NCI-H1048 (cell line): ENCODE measurements around the gene EEIG2.

Experiments
- DNase-seq: peaks from one replicate; lab custom pipeline; 2025; lab: John Stamatoyannopoulos, UW

EEIG2 gene

DNA sequence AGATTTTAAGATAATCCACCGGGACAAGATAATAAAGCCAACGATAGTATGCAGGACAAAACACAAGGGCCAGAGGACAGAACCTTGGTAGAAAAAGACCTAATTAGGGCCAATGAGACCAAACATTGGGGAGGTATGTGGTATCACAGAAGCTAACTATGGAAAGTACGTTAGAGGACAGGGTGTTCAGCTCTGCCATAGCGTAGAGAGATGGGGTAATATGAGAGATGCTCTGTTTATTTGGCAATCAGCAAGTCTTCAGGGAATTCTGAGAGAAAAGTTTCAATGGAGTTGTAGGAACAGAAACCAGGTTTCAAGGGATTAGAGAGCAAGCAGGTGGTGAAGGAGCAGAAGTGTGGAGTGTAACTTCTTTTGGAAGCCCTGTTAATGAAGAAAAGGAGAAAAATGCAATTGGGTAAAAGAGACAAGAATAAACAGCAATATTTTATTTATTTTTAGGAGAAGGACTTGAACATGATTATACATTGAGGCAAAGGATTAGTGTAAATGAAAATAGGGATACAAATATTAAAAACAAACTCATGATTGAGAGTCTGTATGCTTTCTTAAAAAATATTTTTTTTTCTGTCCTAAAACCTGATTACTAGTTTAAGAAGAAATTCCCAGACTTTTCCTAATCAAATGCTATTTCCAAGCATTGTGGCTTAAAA lies 24.0 kb downstream of the EEIG2 start:
- DNase-seq: no peak

DNA sequence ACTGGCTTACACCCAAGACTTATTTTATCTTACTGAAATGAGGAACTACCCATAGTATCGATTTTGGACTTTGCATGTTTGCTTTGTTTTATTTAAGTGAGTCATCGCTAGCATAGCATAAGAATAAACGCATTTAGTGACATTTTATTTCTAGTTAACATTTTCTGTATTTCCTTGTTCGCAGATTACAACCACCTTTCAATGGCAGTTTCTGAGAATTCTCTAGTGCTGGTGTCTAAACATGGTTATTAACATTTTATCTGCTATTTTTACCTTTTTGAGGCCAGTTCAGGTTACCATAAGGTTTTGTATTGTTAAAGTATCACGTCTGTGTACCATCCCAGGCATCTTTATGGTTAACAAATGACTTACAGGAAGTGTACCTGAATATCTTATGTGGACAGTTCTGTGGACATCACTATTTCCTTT lies 24.5 kb downstream of the EEIG2 start:
- DNase-seq: no peak

DNA sequence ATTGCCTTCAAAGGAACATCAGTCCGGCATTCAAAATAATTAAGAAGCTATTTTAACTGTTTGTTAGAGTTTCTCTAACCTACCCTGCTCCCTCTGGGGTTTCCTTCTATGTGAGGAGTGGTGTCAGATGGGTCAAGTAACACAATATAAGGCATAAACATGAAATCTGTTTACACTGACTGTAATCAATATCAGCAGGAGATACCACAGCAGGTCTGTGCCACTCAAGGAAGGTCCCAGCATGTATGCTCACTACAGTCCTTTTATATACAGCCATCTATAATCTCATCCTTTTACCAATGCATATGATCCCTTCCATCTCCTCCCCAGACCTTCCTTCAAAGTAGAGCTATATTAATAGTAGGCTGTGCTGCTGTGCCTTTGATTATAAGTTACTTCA lies 25.4 kb downstream of the EEIG2 start:
- DNase-seq: no peak

DNA sequence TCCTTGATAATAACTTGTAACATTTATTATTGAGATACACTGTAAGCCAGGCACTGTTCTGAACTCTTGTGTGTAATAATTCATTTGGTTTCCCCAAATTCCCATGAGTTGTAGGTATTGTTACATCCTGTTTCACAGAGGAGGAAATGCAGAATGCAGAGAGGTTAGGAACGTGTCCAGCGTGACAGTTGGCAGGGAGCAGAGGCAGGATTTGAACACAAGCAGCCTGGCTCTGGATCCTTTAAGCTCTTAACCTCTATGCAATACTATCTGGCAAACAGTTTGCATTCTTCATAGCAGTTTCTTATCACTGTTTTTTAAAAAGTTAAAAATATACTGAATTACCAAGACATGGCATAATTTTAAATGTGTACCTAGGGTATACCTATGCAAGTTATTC lies 30.5 kb downstream of the EEIG2 start:
- no peak for DNase-seq

DNA sequence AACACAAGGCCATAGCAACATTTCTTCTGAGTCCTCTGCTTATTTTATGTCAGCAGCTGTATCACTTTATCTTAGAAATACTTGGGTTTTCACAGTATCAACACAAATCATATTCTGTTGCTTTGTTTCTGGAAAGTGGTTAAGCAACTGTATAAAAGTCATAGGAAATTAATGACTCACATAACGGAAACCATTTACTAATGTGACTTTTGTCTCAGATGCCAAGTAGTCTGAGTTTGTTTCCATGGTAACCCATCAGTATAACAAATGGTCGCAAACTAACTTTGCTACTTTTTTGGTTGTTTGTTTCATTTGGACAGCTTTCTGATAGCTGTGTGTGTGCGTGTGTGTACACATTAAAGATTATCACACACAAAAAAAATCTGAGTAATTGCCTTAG lies 31.1 kb downstream of the EEIG2 start:
- DNase-seq: no peak

DNA sequence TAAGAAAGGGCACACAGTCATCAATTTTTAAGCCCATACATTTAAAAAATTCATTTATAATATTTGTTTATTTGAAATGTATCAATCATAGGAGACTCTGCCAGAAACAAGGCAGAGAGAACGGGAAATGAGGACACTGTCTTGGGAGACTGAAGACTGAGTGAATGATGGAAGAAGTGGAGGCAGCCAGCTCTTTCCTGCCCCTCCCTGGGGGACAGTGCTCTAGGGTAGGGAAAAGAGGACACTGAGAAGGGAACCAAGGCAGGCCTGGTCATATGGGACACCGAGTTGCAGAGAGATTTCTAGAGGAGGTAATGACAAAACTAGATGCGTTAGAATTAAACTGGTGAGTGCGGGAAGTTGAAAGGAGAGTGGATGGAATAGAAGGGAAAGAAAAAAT lies 31.6 kb downstream of the EEIG2 start:
- no peak for DNase-seq

DNA sequence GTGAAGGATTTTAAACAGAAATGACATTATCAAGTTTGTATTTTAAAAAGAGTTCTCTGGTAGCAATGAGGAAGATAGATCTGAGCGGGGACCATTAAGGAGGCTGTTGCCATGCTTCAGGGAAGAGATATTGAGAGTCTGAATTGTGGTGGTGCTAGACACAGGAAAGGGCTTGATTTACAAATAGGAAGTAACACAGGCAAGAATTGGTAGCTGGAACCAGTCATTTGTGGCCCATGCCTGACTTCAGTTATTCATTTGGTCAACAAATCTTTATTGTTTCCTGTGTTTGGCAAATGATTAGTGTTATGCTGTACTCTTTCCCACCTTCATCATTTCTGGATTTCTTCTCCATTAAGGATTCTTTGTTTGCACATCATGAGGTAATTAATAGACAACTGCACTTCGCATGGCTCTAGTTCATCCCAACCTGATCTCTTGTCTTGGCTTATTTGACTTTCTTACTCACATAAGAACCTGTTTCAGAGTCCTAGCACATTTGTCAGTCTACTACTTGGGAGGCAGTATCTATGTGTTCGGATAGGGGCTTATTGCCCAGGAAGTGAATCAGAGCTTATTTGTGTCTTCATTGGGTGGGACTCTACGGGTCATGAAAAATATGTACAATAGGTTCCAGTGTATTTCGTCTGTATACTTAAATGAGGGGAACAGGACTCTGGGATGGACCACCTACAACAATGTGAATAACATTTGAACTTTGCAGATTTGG lies 32.3 kb downstream of the EEIG2 start:
- DNase-seq: no peak

DNA sequence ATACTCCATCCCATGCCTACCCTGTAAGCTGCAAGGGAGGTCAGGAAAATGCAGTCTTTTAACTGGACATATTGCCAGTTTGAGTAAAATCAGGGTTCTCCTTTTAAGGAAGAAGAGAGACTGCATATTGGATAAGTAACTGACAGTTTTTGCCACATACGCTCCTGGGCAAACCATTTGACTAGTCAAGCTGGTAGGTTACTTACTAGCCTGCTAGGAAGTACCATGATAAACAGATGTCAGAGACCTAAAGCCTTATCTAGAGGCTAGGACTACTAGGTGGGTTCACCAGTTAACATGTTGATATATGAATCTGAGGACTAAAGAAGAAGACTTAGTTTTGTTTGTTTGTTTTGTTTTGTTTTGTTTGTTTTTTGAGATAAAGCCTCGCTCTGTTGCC lies 33.5 kb downstream of the EEIG2 start:
- DNase-seq: no peak

DNA sequence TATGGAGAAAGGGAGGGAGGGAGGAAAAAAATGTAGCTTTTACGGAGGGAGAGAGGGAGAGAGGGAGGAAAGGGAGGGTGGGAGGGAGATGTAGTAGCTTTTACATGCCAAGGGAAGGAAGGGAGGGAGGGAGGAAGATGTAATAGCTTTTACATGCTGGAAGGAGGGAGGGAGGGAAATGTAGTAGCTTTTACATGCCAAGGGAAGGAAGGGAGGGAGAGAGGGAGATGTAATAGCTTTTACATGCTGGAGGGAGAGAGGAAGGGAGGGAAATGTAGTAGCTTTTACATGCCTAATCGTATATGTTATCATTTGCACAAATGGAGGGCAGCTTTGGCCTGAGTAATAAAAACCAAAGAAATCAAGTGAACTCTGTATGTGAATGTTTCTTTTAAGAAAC lies 35.6 kb downstream of the EEIG2 start:
- no peak for DNase-seq

DNA sequence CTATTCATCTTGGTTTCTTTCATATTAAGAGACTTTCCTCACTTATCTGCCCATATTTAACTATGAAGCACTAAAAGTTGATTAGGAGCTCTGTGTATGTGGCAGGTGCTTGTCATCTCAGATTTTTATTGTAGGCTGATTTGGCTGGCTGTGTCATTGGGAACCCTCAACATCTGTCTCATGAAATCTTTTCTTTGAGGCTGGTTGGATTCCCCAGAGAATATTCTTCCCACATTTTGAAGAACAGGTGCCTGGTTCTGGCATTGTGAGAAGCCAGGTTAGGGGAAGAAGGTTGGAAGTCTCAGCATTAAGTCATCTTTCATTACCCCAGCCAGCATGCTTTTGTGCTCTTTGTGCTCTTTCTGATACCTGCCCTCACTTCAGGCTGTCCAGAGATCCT lies 37.1 kb downstream of the EEIG2 start:
- no peak for DNase-seq

DNA sequence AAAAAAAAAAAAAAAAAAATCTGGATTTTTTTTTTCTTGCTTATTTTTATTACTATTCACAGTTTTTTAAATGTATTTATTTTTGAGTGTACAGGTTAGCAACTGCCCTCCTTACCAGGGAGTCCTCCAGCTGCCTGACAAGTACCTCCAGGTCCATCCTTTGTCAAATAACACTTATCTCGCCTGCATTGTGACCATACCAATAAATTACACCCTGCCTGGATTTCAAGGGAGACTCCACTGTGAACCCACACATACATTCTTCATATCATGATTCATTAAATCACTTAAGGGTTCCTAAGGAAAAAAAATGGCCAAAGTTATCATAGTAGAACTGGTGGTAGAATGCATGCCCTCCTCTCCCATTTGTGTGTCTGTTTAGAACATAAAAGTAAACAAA lies 38.4 kb downstream of the EEIG2 start:
- no peak for DNase-seq

DNA sequence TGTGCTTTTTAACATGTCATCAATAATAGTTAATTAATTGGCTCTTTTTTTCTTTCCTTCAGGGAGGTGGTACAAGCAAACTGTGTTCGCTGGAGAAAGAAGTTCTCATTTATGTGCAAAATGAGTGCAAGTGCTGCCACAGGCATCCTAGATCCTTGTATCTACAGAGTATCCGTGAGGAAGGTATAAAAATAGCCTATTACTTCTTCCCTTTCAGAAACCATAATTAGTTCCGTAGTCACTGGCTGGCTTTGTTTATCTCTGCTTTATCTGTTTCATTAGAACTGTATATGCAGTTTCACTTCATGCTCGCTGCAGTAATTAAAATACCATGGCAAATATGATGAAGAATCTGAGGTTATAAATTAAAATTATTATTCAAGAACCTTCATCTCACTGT lies 40.6 kb downstream of the EEIG2 start:
- no peak for DNase-seq

DNA sequence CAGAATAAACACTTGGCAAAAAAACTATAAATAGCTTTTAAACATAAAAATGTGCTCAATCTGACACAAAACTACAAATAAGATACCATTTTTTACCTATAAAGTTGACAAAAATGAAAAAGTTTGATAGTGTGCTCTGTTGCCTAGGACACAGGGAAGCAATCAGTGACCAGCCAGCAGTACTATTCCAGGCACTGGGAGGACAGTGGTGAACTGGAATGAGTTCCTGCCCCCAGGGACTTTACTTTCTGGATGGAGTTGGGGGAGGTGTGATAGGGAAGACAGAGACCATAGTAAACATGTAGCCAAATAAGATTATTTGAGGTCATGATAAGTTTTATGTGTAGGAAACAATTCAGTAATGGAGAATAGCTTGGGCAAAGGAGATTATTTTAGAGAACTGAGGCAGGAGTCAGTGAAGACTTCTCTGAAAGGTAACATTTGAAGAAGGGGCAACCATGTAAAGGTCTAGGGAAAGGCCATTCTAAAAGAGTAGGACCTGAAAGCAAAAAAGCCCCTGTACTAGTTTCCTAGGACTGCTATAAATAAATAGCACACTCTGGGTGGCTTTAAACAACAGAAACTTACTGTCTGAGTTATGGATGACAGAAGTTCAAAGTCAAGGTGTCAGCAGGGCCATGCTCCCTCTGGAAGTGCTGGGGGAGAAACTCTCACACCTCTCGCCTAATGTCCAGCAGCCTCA lies 42.0 kb downstream of the EEIG2 start:
- DNase-seq: no peak

DNA sequence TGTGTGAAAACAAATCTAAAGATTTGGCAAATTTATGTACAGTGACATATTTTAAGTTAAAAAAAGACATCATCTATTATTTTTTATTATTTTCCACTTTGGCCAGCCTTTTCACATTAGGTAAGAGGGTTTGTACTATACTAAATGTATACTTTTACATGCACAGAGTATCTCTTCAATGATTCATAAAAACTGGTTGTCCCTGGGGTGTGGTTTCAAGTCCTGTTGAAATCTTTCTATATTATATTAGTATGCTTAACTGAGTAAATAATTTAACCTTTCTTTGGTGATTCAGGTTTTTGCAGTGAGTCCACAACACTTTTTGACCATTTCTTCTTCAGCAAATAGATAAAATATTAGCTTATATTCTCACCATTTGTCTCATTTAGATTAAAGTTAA lies 45.7 kb downstream of the EEIG2 start:
- DNase-seq: no peak

DNA sequence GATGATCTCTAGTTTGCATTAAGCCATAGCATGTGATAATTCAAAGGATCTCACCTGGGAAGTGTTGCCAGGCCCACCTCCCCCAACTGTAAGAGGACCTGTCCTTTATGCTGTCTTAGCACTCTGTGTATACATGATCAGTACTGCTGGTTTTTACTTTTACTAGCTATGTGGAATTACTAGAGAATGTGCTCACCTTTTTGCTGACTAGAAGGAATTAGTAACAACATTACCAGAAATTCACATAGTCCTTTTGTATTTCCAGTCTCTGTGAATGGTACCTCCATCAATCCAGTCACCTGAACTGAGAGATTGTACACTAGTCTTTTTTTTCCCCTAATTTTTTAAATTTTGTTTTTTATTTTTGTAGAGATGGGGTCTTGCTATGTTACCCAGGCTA lies 46.6 kb downstream of the EEIG2 start:
- no peak for DNase-seq

DNA sequence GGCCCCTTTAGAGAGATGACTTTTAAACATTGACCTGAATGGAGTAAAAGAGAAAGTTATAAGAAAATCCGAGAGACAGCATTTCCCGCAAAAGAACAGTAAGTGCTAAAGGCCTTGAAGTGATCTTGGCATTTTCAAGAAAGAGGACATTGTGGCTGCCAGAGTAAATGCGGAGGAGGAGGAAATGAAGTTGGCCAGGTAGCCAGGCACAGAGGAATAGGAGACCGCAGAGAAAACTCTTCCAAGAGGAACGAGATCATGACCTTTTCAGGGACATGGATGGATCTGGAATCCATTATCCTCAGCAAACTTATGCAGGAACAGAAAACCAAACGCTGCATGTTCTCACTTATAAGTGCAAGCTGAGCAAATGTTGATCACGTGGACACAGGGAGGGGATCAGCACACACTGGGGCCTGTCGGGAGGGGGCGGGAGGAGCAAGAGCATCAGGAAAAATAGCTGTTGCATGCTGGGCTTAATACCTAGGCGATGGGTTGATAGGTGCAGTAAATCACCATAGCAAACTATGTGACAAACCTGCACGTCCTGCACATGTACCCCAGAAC lies 49.7 kb downstream of the EEIG2 start:
- DNase-seq: no peak
